Duodenal mucosa (tissue), 2 donors: Measurements from ENCODE around the gene GCG.

Source experiments
- H3K27ac ChIP-seq: one replicate; pipeline ENCODE4 v1.7.0; 2013; ENCODE audit warnings: low read depth, low read length
- H3K27me3 ChIP-seq, 2 donors: one replicate each; pipeline ENCODE4 v1.7.0; 2013; ENCODE audit warnings: low read length in 2 of 2, control low read depth in 1 of 2; ENCODE audit not compliant: insufficient read depth in 2 of 2, control insufficient read depth in 1 of 2
- H3K36me3 ChIP-seq, 2 donors: one replicate each; pipeline ENCODE4 v1.7.0; 2013; ENCODE audit warnings: low read length in 2 of 2, control low read depth in 1 of 2; ENCODE audit not compliant: insufficient read depth in 2 of 2, control insufficient read depth in 1 of 2
- H3K4me1 ChIP-seq, 2 donors: one replicate each; pipeline ENCODE4 v1.7.0; 2013; ENCODE audit warnings: low read length in 2 of 2, control low read depth in 1 of 2; ENCODE audit not compliant: insufficient read depth in 2 of 2, control insufficient read depth in 1 of 2
- H3K4me3 ChIP-seq, 2 donors: one replicate each; pipeline ENCODE4 v1.7.0; 2013; ENCODE audit warnings: low read length in 2 of 2, low read depth in 1 of 2
- H3K9ac ChIP-seq, 2 donors: one replicate each; pipeline ENCODE4 v1.7.0; 2013; ENCODE audit warnings: low read length in 2 of 2, low read depth in 1 of 2
- H3K9me3 ChIP-seq, 2 donors: one replicate each; pipeline ENCODE4 v1.7.0; 2013; ENCODE audit warnings: low read length in 2 of 2, control low read depth in 1 of 2; ENCODE audit not compliant: control insufficient read depth in 1 of 2

The GCG gene

GRCh38 chr2:162123806-162124758, 28.0 kb downstream of the GCG start:
- H3K4me1 ChIP-seq, result no peaks in the 10 kb centered on the region
- H3K4me3 ChIP-seq, result no peak overlapping the region
- H3K36me3 ChIP-seq, result no peaks in the 10 kb centered on the region
- H3K9ac ChIP-seq, result no peak overlapping the region
- H3K9me3 ChIP-seq, result no peaks in the 10 kb centered on the region
- H3K27ac ChIP-seq, result no peak overlapping the region
- no peaks in the 10 kb centered on the region for H3K27me3 ChIP-seq

GRCh38 chr2:162118166-162119031, 33.6 kb downstream of the GCG start:
- Histone ChIP-seq H3K9me3 (no peaks in the 10 kb centered on the region), H3K9ac (no peak overlapping the region), H3K27me3 (no peaks in the 10 kb centered on the region), H3K4me1 (no peaks in the 10 kb centered on the region), H3K27ac (no peak overlapping the region), H3K4me3 (no peak overlapping the region), H3K36me3 (no peaks in the 10 kb centered on the region)

- no peak overlapping the region for H3K27ac ChIP-seq
- no peaks in the 10 kb centered on the region for H3K4me1 ChIP-seq
- no peak overlapping the region for H3K9ac ChIP-seq
- H3K4me3 ChIP-seq, result no peak overlapping the region
- no peaks in the 10 kb centered on the region for H3K36me3 ChIP-seq
- no peaks in the 10 kb centered on the region for H3K9me3 ChIP-seq
- H3K27me3 ChIP-seq, result no peaks in the 10 kb centered on the region
Observed at GRCh38 chr2:162116352-162116751, 35.7 kb downstream of the GCG start.

GRCh38 chr2:162115076-162115475, 37.0 kb downstream of the GCG start:
- no peaks in the 10 kb centered on the region for H3K36me3 ChIP-seq
- no peak overlapping the region for H3K9ac ChIP-seq

GRCh38 chr2:162114271-162114670, 37.8 kb downstream of the GCG start:
- Histone ChIP-seq H3K9ac (no peak overlapping the region), H3K9me3 (no peaks in the 10 kb centered on the region), H3K27ac (no peak overlapping the region), H3K4me3 (no peak overlapping the region), H3K27me3 (no peaks in the 10 kb centered on the region), H3K4me1 (no peaks in the 10 kb centered on the region), H3K36me3 (no peaks in the 10 kb centered on the region)

More at GRCh38 chr2:162115076-162115475, 37.0 kb downstream of the GCG start:
- Histone ChIP-seq H3K27me3 (no peaks in the 10 kb centered on the region), H3K4me1 (no peaks in the 10 kb centered on the region), H3K9me3 (no peaks in the 10 kb centered on the region), H3K27ac (no peak overlapping the region), H3K4me3 (no peak overlapping the region)

GRCh38 chr2:162113776-162114168, 38.3 kb downstream of the GCG start:
- Histone ChIP-seq H3K36me3 (no peaks in the 10 kb centered on the region), H3K4me3 (no peak overlapping the region), H3K27ac (no peak overlapping the region)

GRCh38 chr2:162113088-162113775, 38.8 kb downstream of the GCG start:
- Histone ChIP-seq H3K4me3 (no peak overlapping the region), H3K9ac (no peak overlapping the region), H3K27ac (no peak overlapping the region), H3K9me3 (no peaks in the 10 kb centered on the region), H3K4me1 (no peaks in the 10 kb centered on the region), H3K27me3 (no peaks in the 10 kb centered on the region), H3K36me3 (no peaks in the 10 kb centered on the region)

More at GRCh38 chr2:162113776-162114168, 38.3 kb downstream of the GCG start:
- Histone ChIP-seq H3K9ac (no peak overlapping the region), H3K9me3 (no peaks in the 10 kb centered on the region), H3K4me1 (no peaks in the 10 kb centered on the region), H3K27me3 (no peaks in the 10 kb centered on the region)

- no peak overlapping the region for H3K27ac ChIP-seq
- no peaks in the 10 kb centered on the region for H3K27me3 ChIP-seq
- H3K36me3 ChIP-seq, result no peaks in the 10 kb centered on the region
Observed at GRCh38 chr2:162111958-162112850, 39.8 kb downstream of the GCG start.

GRCh38 chr2:162107361-162107901, 44.6 kb downstream of the GCG start:
- no peak overlapping the region for H3K4me3 ChIP-seq
- no peak overlapping the region for H3K27ac ChIP-seq
- H3K27me3 ChIP-seq, result no peaks in the 10 kb centered on the region
- no peaks in the 10 kb centered on the region for H3K36me3 ChIP-seq
- H3K9me3 ChIP-seq, result no peaks in the 10 kb centered on the region
- no peak overlapping the region for H3K9ac ChIP-seq
- H3K4me1 ChIP-seq, result peaks cover 0 to 8% of the 10 kb centered on the region in 2 donors

More at GRCh38 chr2:162111958-162112850, 39.8 kb downstream of the GCG start:
- Histone ChIP-seq H3K9me3 (no peaks in the 10 kb centered on the region), H3K9ac (no peak overlapping the region), H3K4me3 (no peak overlapping the region), H3K4me1 (peaks cover 0 to 8% of the 10 kb centered on the region in 2 donors)
